HG03571 (cell line): Measurements from ENCODE around the gene TUNAR.

Source experiments
- ATAC-seq: cut with Tn5 transposase; IDR thresholded peaks from one replicate; pipeline ENCODE4 v1.9.1; 2021; ENCODE audit not compliant: unreplicated experiment

Gene TUNAR

GRCh38 chr14:95876761-95877538, at the start of gene TUNAR:
Gene TUNAR (plus strand): TSS chr14:95876832.
- no peak for ATAC-seq

GRCh38 chr14:95828649-95829265, 47.9 kb upstream of the TUNAR start:
- no peak for ATAC-seq

GRCh38 chr14:95829321-95829720, 47.3 kb upstream of the TUNAR start:
- ATAC-seq, result no peak

GRCh38 chr14:95830386-95830785, 46.2 kb upstream of the TUNAR start:
- ATAC-seq, result no peak

DNA sequence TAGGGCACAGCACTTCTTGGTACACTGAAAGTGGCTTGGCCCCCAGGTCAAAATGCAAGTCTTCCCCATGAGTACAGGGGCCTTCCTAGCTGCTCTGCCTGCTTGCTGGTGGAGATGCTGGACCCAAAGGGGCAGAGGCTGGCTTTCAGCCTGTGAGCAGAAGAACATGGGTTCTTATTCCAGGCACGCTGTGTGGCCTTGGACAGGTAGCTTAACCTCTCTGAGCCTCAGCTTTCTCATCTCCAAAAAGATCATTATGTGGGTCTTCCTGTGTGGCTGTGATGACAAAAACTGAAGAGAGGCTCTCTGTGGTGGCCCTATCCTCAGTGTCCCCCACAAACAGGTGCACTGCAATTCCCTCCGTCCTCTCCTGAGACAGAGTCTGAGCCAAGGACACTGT, 45.6 kb upstream of the TUNAR start:
- ATAC-seq, result no peak

DNA sequence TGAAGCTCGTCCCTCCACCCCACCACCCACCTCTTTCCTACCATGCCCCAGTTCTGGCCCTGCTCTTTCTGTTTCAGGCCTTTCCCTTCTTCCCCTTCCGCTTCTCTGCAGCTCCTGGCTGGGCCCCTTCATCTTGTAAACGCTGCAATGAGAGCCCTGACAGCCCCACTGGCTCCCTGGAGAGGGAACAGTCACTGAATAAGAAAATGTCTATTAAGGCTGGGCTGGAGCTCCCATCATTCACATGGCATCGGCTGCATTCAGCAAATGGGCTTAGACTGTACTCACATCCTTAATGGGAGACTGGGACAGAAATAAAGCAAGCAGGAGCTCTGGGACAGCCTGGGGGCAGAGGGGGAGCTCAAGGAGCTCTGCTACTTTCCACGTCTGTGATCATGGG, 45.2 kb upstream of the TUNAR start:
- no peak for ATAC-seq

DNA sequence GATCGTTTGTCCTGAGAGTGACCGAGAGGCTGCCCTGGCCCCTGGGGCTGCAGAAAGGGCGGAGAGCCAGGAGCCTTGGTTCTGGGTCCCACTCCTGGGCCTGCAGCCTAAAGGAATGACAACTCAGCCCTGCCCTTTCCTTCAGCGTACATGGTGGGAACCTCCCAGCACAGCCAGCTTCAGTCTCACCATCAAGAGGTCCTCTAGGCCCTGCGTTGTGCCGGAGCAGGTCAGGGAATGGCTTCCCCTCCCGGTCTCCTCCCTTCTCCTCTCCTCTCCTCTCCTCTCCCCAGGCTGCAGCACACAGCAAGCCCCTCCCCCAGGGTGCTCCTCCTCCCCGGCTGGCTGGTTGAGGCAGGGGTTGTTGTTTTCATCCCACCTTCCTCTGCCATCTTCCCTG, 44.6 kb upstream of the TUNAR start:
- no peak for ATAC-seq

- no peak for ATAC-seq
Measured at GRCh38 chr14:95833429-95833828, 43.2 kb upstream of the TUNAR start.

GRCh38 chr14:95834496-95834895, 42.1 kb upstream of the TUNAR start:
- no peak for ATAC-seq

GRCh38 chr14:95835121-95835730, 41.4 kb upstream of the TUNAR start:
- no peak for ATAC-seq

DNA sequence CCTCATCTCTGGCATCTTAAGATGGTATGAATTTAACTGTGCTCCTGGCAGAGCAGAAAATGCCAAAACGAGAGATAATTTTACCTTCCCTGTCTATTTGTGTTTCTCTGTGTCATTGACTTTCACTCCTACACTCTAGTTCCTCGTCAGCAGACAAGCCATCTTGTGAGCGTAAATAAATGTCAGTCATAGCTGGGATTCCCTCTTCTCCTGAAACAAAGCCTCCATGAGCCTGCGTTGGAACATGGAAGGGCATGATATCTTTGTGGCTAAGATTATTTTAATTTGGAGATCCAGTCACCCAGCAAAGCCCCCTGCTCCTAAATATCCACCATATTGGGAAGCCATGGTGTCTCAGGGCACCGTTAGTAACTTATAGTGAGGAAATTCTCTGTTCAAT, 37.8 kb upstream of the TUNAR start:
- ATAC-seq, result no peak

- no peak for ATAC-seq
Measured at GRCh38 chr14:95840094-95840700, 36.4 kb upstream of the TUNAR start.

- no peak for ATAC-seq
Measured at GRCh38 chr14:95841668-95842067, 35.0 kb upstream of the TUNAR start.

- ATAC-seq, result no peak
Measured at GRCh38 chr14:95849761-95850160, 26.9 kb upstream of the TUNAR start.

GRCh38 chr14:95850429-95850828, 26.2 kb upstream of the TUNAR start:
- no peak for ATAC-seq

- no peak for ATAC-seq
Measured at GRCh38 chr14:95855606-95856005, 21.0 kb upstream of the TUNAR start.

- no peak for ATAC-seq
Measured at GRCh38 chr14:95857275-95857674, 19.4 kb upstream of the TUNAR start.

- no peak for ATAC-seq
Measured at GRCh38 chr14:95858893-95859292, 17.7 kb upstream of the TUNAR start.

- no peak for ATAC-seq
Measured at GRCh38 chr14:95862243-95862642, 14.4 kb upstream of the TUNAR start.

- ATAC-seq, result no peak
Measured at GRCh38 chr14:95863295-95863694, 13.3 kb upstream of the TUNAR start.

DNA sequence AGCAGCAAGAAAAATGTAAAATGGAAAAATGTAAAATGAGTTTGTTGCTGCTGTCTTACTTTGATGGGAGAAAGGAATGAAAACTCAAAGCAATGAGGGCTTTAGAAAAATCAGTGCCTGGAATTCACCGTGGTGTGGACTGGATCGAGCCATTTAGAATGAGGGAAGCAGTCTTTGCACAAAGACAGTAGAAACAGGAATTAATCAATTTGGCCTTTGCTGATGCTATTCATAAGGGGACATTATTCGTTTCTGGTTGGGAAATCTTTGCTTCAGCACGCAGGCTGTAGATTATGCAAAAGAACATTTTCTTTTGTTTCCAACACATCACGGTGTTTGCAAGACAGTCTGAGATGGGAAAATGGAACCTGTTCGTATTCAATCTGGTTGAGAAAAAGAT, 6.9 kb upstream of the TUNAR start:
- no peak for ATAC-seq

DNA sequence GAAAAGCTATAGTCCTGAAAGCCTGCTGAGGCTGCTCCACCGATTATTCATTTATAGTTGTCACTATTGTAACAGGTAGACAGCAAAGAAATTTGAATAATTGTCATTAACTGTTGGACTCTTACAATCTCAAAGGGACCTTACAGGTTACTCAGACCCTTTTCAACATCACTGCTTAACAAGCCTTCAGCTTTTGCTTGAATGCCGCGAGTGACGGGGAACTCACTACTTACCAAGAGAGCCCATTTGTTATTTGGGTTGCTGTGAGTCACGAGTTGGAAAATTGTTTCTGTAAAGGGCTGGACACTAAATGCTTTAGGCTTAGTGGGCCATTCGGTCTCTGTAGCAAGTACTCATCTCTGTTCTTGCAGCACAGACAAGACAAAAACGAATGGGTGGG, 5.9 kb upstream of the TUNAR start:
- ATAC-seq, result no peak
